Mesothelial cell of epicardium (in vitro differentiated cells): ENCODE measurements around the gene ACTL6B. TPM values are rescaled to one million over a fixed set of nuclear protein-coding genes. Genes with fewer than 3 reads are reported as not detected.

ENCODE experiments used
- DNase-seq, 2 experiments: peaks; one replicate each; pipeline ENCODE4 v3.0.0; 2021; ENCODE audit warnings: low spot score in 2 of 2; ENCODE audit not compliant: unreplicated experiment in 2 of 2
- H3K27ac Mint-ChIP-seq: 2 replicates; pipeline ENCODE4 v1.8.0; 2021; ENCODE audit warnings: mixed read lengths
- H3K27me3 Mint-ChIP-seq: 2 replicates; pipeline ENCODE4 v1.8.0; 2021; ENCODE audit warnings: low read depth, mixed read lengths
- H3K36me3 Mint-ChIP-seq: 2 replicates; pipeline ENCODE4 v1.8.0; 2021; ENCODE audit warnings: mixed read lengths
- H3K4me1 Mint-ChIP-seq: 2 replicates; pipeline ENCODE4 v1.8.0; 2021; ENCODE audit warnings: mixed read lengths
- H3K4me3 Mint-ChIP-seq: 2 replicates; pipeline ENCODE4 v1.8.0; 2021; ENCODE audit warnings: mild to moderate bottlenecking, moderate library complexity, mixed read lengths
- H3K9me3 Mint-ChIP-seq: 2 replicates; pipeline ENCODE4 v1.8.0; 2021; ENCODE audit warnings: mixed read lengths
- total RNA-seq: library from RNA; stranded (reverse); gene quantifications from 3 replicates; pipeline ENCODE4 v1.2.1, GENCODE V29; 2021
- TF ChIP-seq, protein P1 (sequence below): fragments of 200-600 bp; sonication (generic); IDR thresholded peaks from one replicate; pipeline ENCODE4 v1.5.0; 2021; ENCODE audit warnings: antibody characterized with exemption; ENCODE audit not compliant: unreplicated experiment

ACTL6B gene
- total RNA-seq, 1 donor from 2014 or later = not detected

DNA sequence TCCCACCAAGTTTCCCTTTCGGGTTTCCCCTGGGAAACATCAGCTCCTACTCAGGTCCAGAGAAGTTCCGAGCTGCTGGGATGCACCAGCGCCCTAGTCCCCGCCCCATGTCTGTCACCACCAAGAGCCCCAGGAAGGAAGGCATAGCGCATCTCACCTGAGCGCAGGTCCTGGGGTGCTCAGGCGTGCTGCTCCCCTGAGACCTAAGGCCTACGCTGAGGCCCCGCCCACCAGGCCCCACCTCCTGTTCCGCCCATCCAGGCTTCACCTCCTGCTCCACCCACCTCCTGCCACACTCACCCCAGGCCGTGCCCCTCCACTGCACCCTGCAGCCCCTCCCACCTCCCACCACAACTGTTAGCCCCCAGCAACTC is 13.7 kb downstream of the ACTL6B start:
- Mint-ChIP-seq H3K4me1 (no peaks in the 10 kb centered on the region), H3K9me3 (no peaks in the 10 kb centered on the region), H3K4me3 (no peak overlapping the region), H3K27ac (no peak overlapping the region), H3K36me3 (no peaks in the 10 kb centered on the region), H3K27me3 (peaks cover 18% of the 10 kb centered on the region)
- no peak for DNase-seq
- TF ChIP-seq, protein P1, sequence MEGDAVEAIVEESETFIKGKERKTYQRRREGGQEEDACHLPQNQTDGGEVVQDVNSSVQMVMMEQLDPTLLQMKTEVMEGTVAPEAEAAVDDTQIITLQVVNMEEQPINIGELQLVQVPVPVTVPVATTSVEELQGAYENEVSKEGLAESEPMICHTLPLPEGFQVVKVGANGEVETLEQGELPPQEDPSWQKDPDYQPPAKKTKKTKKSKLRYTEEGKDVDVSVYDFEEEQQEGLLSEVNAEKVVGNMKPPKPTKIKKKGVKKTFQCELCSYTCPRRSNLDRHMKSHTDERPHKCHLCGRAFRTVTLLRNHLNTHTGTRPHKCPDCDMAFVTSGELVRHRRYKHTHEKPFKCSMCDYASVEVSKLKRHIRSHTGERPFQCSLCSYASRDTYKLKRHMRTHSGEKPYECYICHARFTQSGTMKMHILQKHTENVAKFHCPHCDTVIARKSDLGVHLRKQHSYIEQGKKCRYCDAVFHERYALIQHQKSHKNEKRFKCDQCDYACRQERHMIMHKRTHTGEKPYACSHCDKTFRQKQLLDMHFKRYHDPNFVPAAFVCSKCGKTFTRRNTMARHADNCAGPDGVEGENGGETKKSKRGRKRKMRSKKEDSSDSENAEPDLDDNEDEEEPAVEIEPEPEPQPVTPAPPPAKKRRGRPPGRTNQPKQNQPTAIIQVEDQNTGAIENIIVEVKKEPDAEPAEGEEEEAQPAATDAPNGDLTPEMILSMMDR = no peak

DNA sequence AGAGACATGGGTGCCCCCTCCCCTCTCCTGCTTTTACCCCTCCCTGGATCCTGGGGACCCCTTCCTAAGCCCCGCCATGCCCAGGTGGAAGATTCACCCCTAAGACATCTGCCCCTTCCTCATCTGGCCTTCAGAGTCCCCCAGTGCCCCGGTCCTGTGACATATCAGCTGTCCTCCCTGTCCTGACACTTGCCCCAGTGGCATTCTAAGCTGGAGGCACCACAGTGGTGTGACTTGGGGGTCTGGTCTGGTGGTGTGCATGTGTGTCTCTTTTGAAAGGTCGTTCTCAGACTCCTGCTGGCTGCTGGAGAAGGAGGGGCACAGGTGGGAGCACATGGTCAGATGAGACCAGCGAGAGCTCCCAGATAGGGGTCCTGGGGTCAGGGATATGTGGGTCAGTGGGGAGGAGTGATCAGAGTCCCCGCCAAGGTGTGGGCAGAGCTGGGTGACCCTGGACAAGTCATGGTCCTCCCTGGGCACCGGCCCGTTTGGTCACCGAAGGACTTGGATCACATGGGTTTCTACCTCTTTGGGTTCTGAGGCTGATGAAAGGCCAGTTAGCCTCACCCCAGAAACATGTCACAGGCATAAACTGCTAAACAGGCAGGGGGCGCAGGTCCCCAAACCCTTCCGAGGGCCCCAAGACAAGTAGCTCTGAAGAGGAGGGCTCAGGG is 14.3 kb downstream of the ACTL6B start:
- TF ChIP-seq, protein P1 = no peak
- Mint-ChIP-seq H3K4me1 (no peaks in the 10 kb centered on the region), H3K36me3 (no peaks in the 10 kb centered on the region), H3K27ac (no peak overlapping the region), H3K27me3 (peaks cover 18% of the 10 kb centered on the region), H3K9me3 (no peaks in the 10 kb centered on the region), H3K4me3 (no peak overlapping the region)
- no peak for DNase-seq

DNA sequence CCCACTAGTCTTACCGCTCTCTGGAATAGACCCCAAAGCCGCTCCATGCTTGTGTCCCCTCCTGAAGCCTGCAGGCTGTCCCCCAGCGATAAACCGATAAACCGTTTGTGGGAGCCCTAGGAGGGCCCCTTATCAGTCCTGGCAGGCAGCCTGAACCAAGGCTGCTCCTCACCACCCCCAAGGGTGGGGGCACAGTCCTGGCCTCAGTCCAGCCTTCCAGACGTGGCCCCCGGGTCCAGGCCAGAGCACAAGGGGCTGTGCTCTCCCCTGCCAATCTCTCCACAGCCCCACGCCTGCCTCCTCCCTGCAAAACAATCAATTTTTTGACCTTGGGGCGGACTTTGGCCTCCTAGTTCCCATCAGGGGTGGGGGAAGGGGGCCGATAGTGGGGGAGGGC is 14.8 kb downstream of the ACTL6B start, which contains the start of gene TFR2:
Gene TFR2 (minus strand): TSS at position 90 of the 397 bp plus-strand sequence. CDS start 43 bp downstream, at position 47.
- no peak within 1 kb of the TSS for H3K27ac Mint-ChIP-seq
- H3K4me3 Mint-ChIP-seq = no peak within 1 kb of the TSS
- no peaks in the 10 kb centered on the region for H3K9me3 Mint-ChIP-seq
- no peaks in the 10 kb centered on the region for H3K4me1 Mint-ChIP-seq
- DNase-seq = no peak
- no peaks in the 10 kb centered on the region for H3K36me3 Mint-ChIP-seq
- peaks cover 17% of the 10 kb centered on the region for H3K27me3 Mint-ChIP-seq
- TF ChIP-seq, protein P1 = no peak

DNA sequence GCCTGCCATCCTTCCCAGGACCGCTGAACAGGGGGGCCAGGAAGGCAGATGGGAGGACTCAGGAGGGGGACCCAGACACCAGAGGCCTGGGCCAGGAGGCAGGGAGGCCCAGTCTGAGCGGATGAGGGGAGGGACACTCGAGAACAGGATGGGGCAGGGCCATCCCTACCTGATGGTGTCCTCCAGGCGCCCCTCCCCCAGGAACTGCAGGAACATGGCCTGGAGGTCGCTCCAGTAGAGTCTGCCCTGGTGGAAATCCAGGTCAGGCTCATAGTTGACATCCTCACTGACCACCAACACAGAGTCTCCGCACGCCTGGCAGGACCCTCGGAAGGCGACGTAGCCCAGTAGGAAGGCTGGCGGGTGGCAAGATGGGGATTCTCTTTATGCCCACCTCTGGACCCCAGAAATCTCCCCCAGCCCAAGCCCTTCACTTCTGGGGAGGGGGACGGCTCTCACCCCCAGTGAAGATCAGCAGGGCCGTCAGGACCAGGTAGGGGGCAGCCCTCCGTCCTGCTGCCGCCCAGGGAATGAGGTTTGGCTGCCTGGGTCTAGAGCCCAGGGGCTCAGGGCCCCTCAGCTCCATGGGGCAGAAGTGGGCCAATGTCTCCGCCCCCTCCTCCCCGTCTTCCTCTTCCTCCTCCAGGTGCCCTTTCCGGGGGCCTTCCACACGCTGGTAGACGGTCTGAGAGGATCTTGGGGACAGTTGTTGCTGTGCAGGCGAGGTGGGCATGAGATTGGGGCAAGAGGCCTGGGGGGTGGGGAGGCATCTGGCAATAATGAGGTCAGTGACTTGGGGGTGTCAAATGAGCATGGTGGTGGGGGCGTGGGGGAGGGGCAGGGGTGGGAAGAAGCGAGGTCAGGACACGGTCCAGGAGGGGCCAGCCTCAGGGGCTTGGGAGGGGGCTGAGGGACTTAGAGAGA is 15.5 kb downstream of the ACTL6B start:
- TF ChIP-seq, protein P1 = no peak
- Mint-ChIP-seq H3K9me3 (no peaks in the 10 kb centered on the region), H3K4me1 (no peaks in the 10 kb centered on the region), H3K27ac (no peak overlapping the region), H3K4me3 (no peak overlapping the region), H3K36me3 (no peaks in the 10 kb centered on the region), H3K27me3 (peaks cover 16% of the 10 kb centered on the region)
- no peak for DNase-seq

DNA sequence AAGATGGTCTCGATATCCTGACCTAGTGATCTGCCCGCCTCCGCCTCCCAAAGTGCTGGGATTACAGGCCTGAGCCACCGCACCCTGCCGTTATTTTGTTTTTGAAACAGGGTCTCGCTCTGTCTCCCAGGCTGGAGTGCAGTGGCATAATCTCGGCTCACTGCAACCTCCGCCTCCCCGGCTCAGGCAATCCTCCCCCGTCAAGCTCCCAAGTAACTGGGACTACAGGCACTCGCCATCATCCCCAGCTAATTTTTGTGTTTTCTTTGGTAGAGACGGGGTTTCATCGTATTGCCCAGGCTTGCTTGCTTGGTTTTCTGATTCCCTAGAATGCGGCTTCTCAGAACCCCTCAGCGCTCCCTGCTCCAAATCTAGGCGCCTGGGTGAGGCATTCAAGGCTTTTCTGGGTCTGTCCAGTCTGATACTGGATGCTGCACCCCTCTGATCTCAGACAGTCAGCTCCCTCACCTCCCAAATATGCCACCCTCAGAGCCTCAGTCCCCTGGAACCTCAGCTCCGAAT is 16.2 kb downstream of the ACTL6B start:
- H3K27me3 Mint-ChIP-seq = peaks cover 14% of the 10 kb centered on the region
- TF ChIP-seq, protein P1 = no peak
- no peak for DNase-seq
- H3K36me3 Mint-ChIP-seq = no peaks in the 10 kb centered on the region
- no peaks in the 10 kb centered on the region for H3K9me3 Mint-ChIP-seq
- H3K27ac Mint-ChIP-seq = no peak overlapping the region
- H3K4me1 Mint-ChIP-seq = no peaks in the 10 kb centered on the region
- no peak overlapping the region for H3K4me3 Mint-ChIP-seq
